SK-N-SH (cell line): ENCODE data around the gene UBE2N. TPM values are rescaled to one million over a fixed set of nuclear protein-coding genes. Genes with fewer than 3 reads are reported as not detected.

Experiments
- CTCF ChIA-PET: fragments of 300-600, 350-600 bp; formaldehyde crosslinking; extraction: SDS; loops from one replicate; lab custom pipeline; 2021; lab: Yijun Ruan, JAX
- POLR2A ChIA-PET: fragments of 350-600 bp; sonication (Branson Sonifier 250); formaldehyde crosslinking; extraction: SDS; loops from one replicate; lab custom pipeline; 2020; ENCODE audit warnings: antibody characterized with exemption, inconsistent platforms; lab: Yijun Ruan, JAX
- DNase-seq: peaks from one replicate; pipeline ENCODE4 v3.0.0; 2012
- H2AFZ ChIP-seq: fragments of 200-600 bp; sonication (generic); 2 replicates; pipeline ENCODE4 v1.8.1; 2016; ENCODE audit warnings: antibody characterized with exemption, mild to moderate bottlenecking, low read depth
- H3F3A ChIP-seq: fragments of 200-600 bp; sonication (generic); replicated peaks from 2 replicates; pipeline ENCODE3; 2016; ENCODE audit warnings: antibody characterized with exemption, mild to moderate bottlenecking; ENCODE audit not compliant: insufficient read depth
- H3K27ac ChIP-seq, 2 experiments: fragments of 200-500 bp in 1 of 2; fragments of 200-600 bp in 1 of 2; sonication (Bioruptor generic) in 1 of 2; sonication (generic), shearing (Covaris generic) in 1 of 2; 2 replicates each; pipeline versions ENCODE4 v1.5.1 to v1.6.1; 2014 to 2016; ENCODE audit warnings: low read depth in 2 of 2, inconsistent platforms in 1 of 2, low read length in 1 of 2, mild to moderate bottlenecking in 1 of 2, mixed read lengths in 1 of 2
- H3K27me3 ChIP-seq: fragments of 200-600 bp; sonication (generic), shearing (Covaris generic); 2 replicates; pipeline ENCODE4 v1.6.1; 2016; ENCODE audit warnings: mixed run types; ENCODE audit not compliant: insufficient read depth
- H3K36me3 ChIP-seq, 2 experiments: fragments of 200-500 bp in 1 of 2; fragments of 200-600 bp in 1 of 2; sonication (Bioruptor generic) in 1 of 2; sonication (generic) in 1 of 2; replicated peaks in 1 of 2; 2 replicates each; pipeline versions ENCODE3 to v1.5.1; 2014 to 2016; ENCODE audit warnings: low read length in 1 of 2, mild to moderate bottlenecking in 1 of 2; ENCODE audit not compliant: insufficient read depth in 2 of 2, control insufficient read depth in 1 of 2
- H3K4me1 ChIP-seq, 2 experiments: fragments of 200-500 bp in 1 of 2; fragments of 200-600 bp in 1 of 2; sonication (Bioruptor generic) in 1 of 2; sonication (generic), shearing (Covaris generic) in 1 of 2; 2 replicates each; pipeline versions ENCODE4 v1.5.1 to v1.6.1; 2014 to 2016; ENCODE audit warnings: low read depth in 1 of 2, low read length in 1 of 2, mixed run types in 1 of 2; ENCODE audit not compliant: insufficient read depth in 2 of 2, control insufficient read depth in 1 of 2
- H3K4me2 ChIP-seq: fragments of 200-600 bp; sonication (generic), shearing (Covaris generic); 2 replicates; pipeline ENCODE4 v1.6.1; 2017; ENCODE audit warnings: mixed run types
- H3K4me3 ChIP-seq, 2 experiments: fragments of 200-500 bp in 1 of 2; fragments of 200-600 bp in 1 of 2; sonication (Bioruptor generic) in 1 of 2; sonication (generic), shearing (Covaris generic) in 1 of 2; 2 replicates each; pipeline versions ENCODE4 v1.5.1 to v1.8.1; 2014 to 2016; ENCODE audit warnings: low read depth in 2 of 2, inconsistent platforms in 1 of 2, low read length in 1 of 2, mild to moderate bottlenecking in 1 of 2, mixed read lengths in 1 of 2, moderate library complexity in 1 of 2
- H3K79me2 ChIP-seq: fragments of 200-600 bp; sonication (generic); 2 replicates; pipeline ENCODE4 v1.8.1; 2017; ENCODE audit warnings: mild to moderate bottlenecking; ENCODE audit not compliant: insufficient read depth
- H3K9ac ChIP-seq: fragments of 200-600 bp; sonication (generic); 2 replicates; pipeline ENCODE4 v1.6.1; 2017; ENCODE audit warnings: mixed run types
- H3K9me2 ChIP-seq: fragments of 200-600 bp; sonication (generic); 2 replicates; pipeline ENCODE4 v1.6.1; 2017; ENCODE audit warnings: mixed run types
- H3K9me3 ChIP-seq: fragments of 200-600 bp; sonication (generic); 2 replicates; pipeline ENCODE4 v1.6.1; 2017; ENCODE audit warnings: mixed run types, mild to moderate bottlenecking, moderate library complexity
- H4K20me1 ChIP-seq: fragments of 200-600 bp; sonication (generic); 2 replicates; pipeline ENCODE4 v1.6.1; 2017; ENCODE audit warnings: mild to moderate bottlenecking, mixed run types; ENCODE audit not compliant: insufficient read depth
- ELF1 ChIP-seq: IDR thresholded peaks from 2 replicates; pipeline ENCODE4 v1.4.0; 2012
- EP300 ChIP-seq, 2 experiments: IDR thresholded peaks; 2 replicates each; pipeline versions ENCODE4 v1.4.0 to v1.6.1; 2012; ENCODE audit warnings: borderline replicate concordance in 1 of 2, low read depth in 1 of 2, low read length in 1 of 2
- FOXJ3 ChIP-seq: sonication (generic); formaldehyde crosslinking; IDR thresholded peaks from 2 replicates; pipeline ENCODE4 v1.5.1; 2020; ENCODE audit warnings: mild to moderate bottlenecking, missing genetic modification reagents
- FOXM1 ChIP-seq: IDR thresholded peaks from 2 replicates; pipeline ENCODE4 v1.4.0; 2012; ENCODE audit warnings: low read depth, mild to moderate bottlenecking
- GABPA ChIP-seq: IDR thresholded peaks from 2 replicates; pipeline ENCODE4 v1.4.0; 2012; ENCODE audit warnings: low read depth, mild to moderate bottlenecking
- RCOR1 ChIP-seq: fragments of 150-350 bp; IDR thresholded peaks from 2 replicates; pipeline ENCODE4 v1.6.1; 2017; ENCODE audit warnings: antibody characterized with exemption, low read length
- REST ChIP-seq: IDR thresholded peaks from 2 replicates; pipeline ENCODE4 v1.6.1; 2012; ENCODE audit warnings: mild to moderate bottlenecking, low read depth, low read length, moderate library complexity
- SMC3 ChIP-seq: IDR thresholded peaks from 2 replicates; pipeline ENCODE4 v1.6.1; 2012; ENCODE audit warnings: low read depth, low read length, improper control_type of control experiment
- TAF1 ChIP-seq: IDR thresholded peaks from 2 replicates; pipeline ENCODE4 v1.6.1; 2012; ENCODE audit warnings: low read depth, mild to moderate bottlenecking, low read length, moderate library complexity, borderline replicate concordance
- TCF12 ChIP-seq: IDR thresholded peaks from 2 replicates; pipeline ENCODE4 v1.4.0; 2012
- TEAD4 ChIP-seq: IDR thresholded peaks from 2 replicates; pipeline ENCODE4 v1.4.0; 2012; ENCODE audit warnings: mild to moderate bottlenecking, borderline replicate concordance; ENCODE audit not compliant: insufficient read depth
- USF1 ChIP-seq: IDR thresholded peaks from 2 replicates; pipeline ENCODE4 v1.4.0; 2012; ENCODE audit warnings: low read depth, borderline replicate concordance
- ZBTB33 ChIP-seq: IDR thresholded peaks from 2 replicates; pipeline ENCODE4 v1.4.0; 2012; ENCODE audit warnings: low read depth, borderline replicate concordance
- WGBS: methylation state at CpG from one replicate; pipeline ENCODE4 v1.1.6; 2017; ENCODE audit warnings: low lambda C conversion rate; 5-methylcytosine and 5-hydroxymethylcytosine counted together
- polyA plus RNA-seq, 3 experiments: library from polyadenylated mRNA; depleted of rRNA; stranded (reverse); fragments of >200 nt; gene quantifications; 2 replicates each; pipeline ENCODE4 v1.2.3, GENCODE V29; 2012

The UBE2N gene
- polyA plus RNA-seq, 1 of the 3 experiments (the other 2 are of a cell fraction): 102 TPM

DNA sequence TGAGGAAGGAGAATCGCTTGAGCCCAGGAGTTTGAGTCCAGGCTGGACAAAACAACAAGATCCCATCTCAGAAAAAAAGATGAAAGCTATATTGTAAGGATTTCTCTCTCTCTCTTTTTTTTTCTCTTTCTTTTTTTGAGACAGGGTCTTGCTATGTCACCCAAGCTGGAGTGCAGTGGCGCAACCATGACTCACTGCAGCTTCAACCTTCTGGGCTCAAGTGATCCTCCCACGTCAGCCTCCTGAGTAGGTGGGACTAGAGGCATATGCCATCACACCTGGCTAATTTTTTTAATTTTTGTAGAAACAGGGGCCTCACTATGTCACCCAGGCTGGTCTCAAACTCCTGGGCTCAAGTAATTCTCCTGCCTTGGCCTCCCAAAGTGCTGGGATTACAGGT is 19.8 kb upstream of the UBE2N start (continued):
- no peak for TF ChIP-seq ZBTB33
- TF ChIP-seq TCF12: no peak
- no peak for TF ChIP-seq FOXJ3 (CRISPR knock-in tag)
- TF ChIP-seq ELF1: no peak
- no peak for TF ChIP-seq GABPA
- TF ChIP-seq FOXM1: no peak
- TF ChIP-seq EP300 (IDR thresholded peaks at IDR 0.05; ENCODE audit: borderline replicate concordance in 1 of 2, low read depth in 1 of 2, low read length in 1 of 2): no peak
- TF ChIP-seq TEAD4: no peak
- no peak for TF ChIP-seq RCOR1
- TF ChIP-seq USF1: no peak
- TF ChIP-seq TAF1: no peak
- TF ChIP-seq SMC3: no peak
- TF ChIP-seq, all 33 proteins: peak for 0

DNA sequence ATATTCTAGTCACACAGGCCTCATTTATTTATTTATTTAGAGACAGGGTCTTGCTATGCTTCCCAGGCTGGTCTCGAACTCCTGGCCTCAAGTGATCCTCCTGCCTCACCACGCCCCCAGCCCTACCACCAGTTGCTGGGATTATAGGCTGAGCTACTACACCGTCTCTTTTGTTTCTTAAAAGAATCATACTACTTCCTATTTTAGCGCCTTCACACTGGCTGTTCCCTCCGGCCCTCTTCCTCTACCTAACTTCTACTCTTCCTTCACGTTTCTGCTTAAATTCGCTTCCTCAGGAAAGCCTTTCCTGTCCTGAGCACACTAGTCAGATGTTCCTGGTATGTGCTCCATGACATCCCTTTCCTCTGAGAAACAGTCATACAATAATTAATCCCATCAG is 19.2 kb upstream of the UBE2N start:
- H3K4me2 ChIP-seq: no peak overlapping the region
- ChIA-PET POLR2A (no interaction called here), CTCF (interaction anchor here (0.6 to 0.9 kb wide), 2 partner anchors 35 to 635 kb away, joined by 3 read pairs; no protein-coding TSS in a partner anchor)
- DNase-seq: no peak
- H3K4me3 ChIP-seq: no peak overlapping the region
- no peaks in the 10 kb centered on the region for H3F3A ChIP-seq
- no peaks in the 10 kb centered on the region for H4K20me1 ChIP-seq
- H3K36me3 ChIP-seq: no peaks in the 10 kb centered on the region
- no peak overlapping the region for H3K9ac ChIP-seq
- TF ChIP-seq REST (no peak), FOXM1 (no peak), ZBTB33 (no peak)
- H3K9me2 ChIP-seq: no peaks in the 10 kb centered on the region
- peak overlapping the region; percentile 22; the same call in 1 of the 2 replicates for H2AFZ ChIP-seq
- H3K27me3 ChIP-seq: no peaks in the 10 kb centered on the region
- no peak overlapping the region for H3K27ac ChIP-seq
- no peaks in the 10 kb centered on the region for H3K9me3 ChIP-seq
- no peaks in the 10 kb centered on the region for H3K79me2 ChIP-seq
- WGBS: 88% methylated on average over 7 of the region's 7 CpGs
- no peaks in the 10 kb centered on the region for H3K4me1 ChIP-seq
